Measurements from ENCODE around the gene DAB1.

DAB1 gene

GRCh38 chr1:57036641-57037579 is 386.9 kb downstream of the DAB1 start:
- no peak for DNase-seq (ENCODE audit: low read depth)
- no peak overlapping the region for H3K4me3 ChIP-seq (ENCODE audit: low read length)
- TF ChIP-seq CTCF (conservative IDR thresholded peaks at IDR 0.05; ENCODE audit: low read length) = no peak

- TF ChIP-seq CTCF (conservative IDR thresholded peaks at IDR 0.05; ENCODE audit: low read length) = no peak
- no peak for DNase-seq (ENCODE audit: low read depth)
- no peak overlapping the region for H3K4me3 ChIP-seq (ENCODE audit: low read length)
Observed at GRCh38 chr1:57034713-57035112, 389.1 kb downstream of the DAB1 start.

GRCh38 chr1:57033222-57034001 is 390.4 kb downstream of the DAB1 start:
- TF ChIP-seq CTCF (conservative IDR thresholded peaks at IDR 0.05; ENCODE audit: low read length) = no peak
- peak; percentile 3 for DNase-seq (ENCODE audit: low read depth)
- H3K4me3 ChIP-seq (ENCODE audit: low read length) = no peak overlapping the region

- no peak for TF ChIP-seq CTCF (conservative IDR thresholded peaks at IDR 0.05; ENCODE audit: low read length)
Observed at GRCh38 chr1:57026624-57027354, 397.1 kb downstream of the DAB1 start.

GRCh38 chr1:57024855-57025254 is 399.0 kb downstream of the DAB1 start:
- TF ChIP-seq CTCF (conservative IDR thresholded peaks at IDR 0.05; ENCODE audit: low read length) = no peak
- no peak for DNase-seq (ENCODE audit: low read depth)
- no peak overlapping the region for H3K4me3 ChIP-seq (ENCODE audit: low read length)

More at GRCh38 chr1:57026624-57027354, 397.1 kb downstream of the DAB1 start:
- no peak for DNase-seq (ENCODE audit: low read depth)
- H3K4me3 ChIP-seq (ENCODE audit: low read length) = no peak overlapping the region

GRCh38 chr1:57024428-57024827 is 399.4 kb downstream of the DAB1 start:
- no peak for TF ChIP-seq CTCF (conservative IDR thresholded peaks at IDR 0.05; ENCODE audit: low read length)
- H3K4me3 ChIP-seq (ENCODE audit: low read length) = no peak overlapping the region
- DNase-seq (ENCODE audit: low read depth) = no peak

Measured in AG10803 (cell line).